IMR-90 (cell line): ENCODE measurements around the gene UBL5. TPM values are rescaled to one million over a fixed set of nuclear protein-coding genes. Genes with fewer than 3 reads are reported as not detected.

Experiments
- ATAC-seq: fragments of 200-7000 bp; cut with Tn5 transposase; 2 replicates; pipeline ENCODE4 v1.9.1; 2020; ENCODE audit warnings: low read depth, mild to moderate bottlenecking, moderate library complexity
- BruUV-seq: library from RNA; stranded (reverse); fragments of 400-500 nt; replicated peaks from 2 replicates; lab custom pipeline; 2021; lab: Mats Ljungman, UMichigan
- CTCF ChIA-PET: fragments of 300-600 bp; formaldehyde crosslinking; extraction: SDS; loops from one replicate; lab custom pipeline; 2021; ENCODE audit warnings: antibody characterized with exemption; lab: Yijun Ruan, JAX
- POLR2A ChIA-PET: fragments of 300-600 bp; sonication (Branson Sonifier 250); formaldehyde crosslinking; loops from one replicate; lab custom pipeline; 2022; ENCODE audit warnings: antibody characterized with exemption; ENCODE audit not compliant: unreplicated experiment; lab: Charles Lee
- DNase-seq: peaks from one replicate; pipeline ENCODE4 v3.0.0; 2013
- H2AFZ ChIP-seq: replicated peaks from 2 replicates; pipeline ENCODE3; 2013; ENCODE audit warnings: low read length, mild to moderate bottlenecking; ENCODE audit not compliant: poor library complexity
- H2AK5ac ChIP-seq: 2 replicates; pipeline ENCODE4 v1.6.1; 2013; ENCODE audit warnings: low read depth, low read length, inconsistent platforms
- H2AK9ac ChIP-seq: replicated peaks from 2 replicates; pipeline ENCODE3; 2013; ENCODE audit warnings: mild to moderate bottlenecking, low read depth, low read length, moderate library complexity; ENCODE audit not compliant: poor library complexity
- H2BK120ac ChIP-seq: 2 replicates; pipeline ENCODE4 v1.6.1; 2013; ENCODE audit warnings: low read depth, low read length, inconsistent platforms
- H2BK15ac ChIP-seq: 3 replicates; pipeline ENCODE4 v1.6.1; 2013; ENCODE audit warnings: low read depth, low read length, inconsistent platforms
- H2BK20ac ChIP-seq: 2 replicates; pipeline ENCODE4 v1.6.1; 2013; ENCODE audit warnings: low read depth, mild to moderate bottlenecking, inconsistent platforms, low read length, moderate library complexity
- H2BK5ac ChIP-seq: 2 replicates; pipeline ENCODE4 v1.6.1; 2013; ENCODE audit warnings: mild to moderate bottlenecking, low read depth, low read length, inconsistent platforms; ENCODE audit not compliant: poor library complexity, severe bottlenecking
- H3K14ac ChIP-seq: replicated peaks from 2 replicates; pipeline ENCODE4 v1.6.1; 2013; ENCODE audit warnings: low read depth, low read length, inconsistent platforms
- H3K18ac ChIP-seq: 2 replicates; pipeline ENCODE4 v1.6.1; 2013; ENCODE audit warnings: low read depth, low read length, control low read depth
- H3K23ac ChIP-seq: 2 replicates; pipeline ENCODE4 v1.6.1; 2013; ENCODE audit warnings: low read depth, low read length, inconsistent platforms
- H3K27ac ChIP-seq: 2 replicates; pipeline ENCODE4 v1.5.1; 2013; ENCODE audit warnings: mild to moderate bottlenecking, control low read depth, low read length; ENCODE audit not compliant: insufficient read depth
- H3K27me3 ChIP-seq: 2 replicates; pipeline ENCODE4 v1.6.1; 2013; ENCODE audit warnings: low read length; ENCODE audit not compliant: control insufficient read depth, insufficient read depth
- H3K36me3 ChIP-seq: 2 replicates; pipeline ENCODE4 v1.6.1; 2013; ENCODE audit warnings: low read length, mixed read lengths; ENCODE audit not compliant: control insufficient read depth, insufficient read depth
- H3K4ac ChIP-seq: 2 replicates; pipeline ENCODE4 v1.6.1; 2013; ENCODE audit warnings: low read depth, low read length, inconsistent platforms
- H3K4me1 ChIP-seq: 2 replicates; pipeline ENCODE4 v1.6.1; 2013; ENCODE audit warnings: low read length, mixed read lengths; ENCODE audit not compliant: control insufficient read depth, insufficient read depth
- H3K4me2 ChIP-seq: 2 replicates; pipeline ENCODE4 v1.6.1; 2013; ENCODE audit warnings: low read depth, mild to moderate bottlenecking, control low read depth, low read length, moderate library complexity
- H3K4me3 ChIP-seq: 2 replicates; pipeline ENCODE4 v1.5.1; 2013; ENCODE audit warnings: low read depth, mild to moderate bottlenecking, control low read depth, low read length, moderate library complexity; ENCODE audit not compliant: insufficient read depth
- H3K56ac ChIP-seq: 2 replicates; pipeline ENCODE4 v1.6.1; 2013; ENCODE audit warnings: low read length, inconsistent platforms; ENCODE audit not compliant: insufficient read depth; ENCODE audit errors: extremely low read depth
- H3K79me1 ChIP-seq, 2 experiments: 2 replicates each; pipeline ENCODE4 v1.6.1; 2013; ENCODE audit warnings: low read length in 2 of 2, inconsistent platforms in 1 of 2, low read depth in 1 of 2
- H3K9ac ChIP-seq: 2 replicates; pipeline ENCODE4 v1.6.1; 2013; ENCODE audit warnings: low read depth, low read length, control low read depth
- H3K9me1 ChIP-seq: 2 replicates; pipeline ENCODE4 v1.6.1; 2013; ENCODE audit warnings: low read length, inconsistent platforms; ENCODE audit not compliant: insufficient read depth
- H3K9me3 ChIP-seq: 2 replicates; pipeline ENCODE4 v1.6.1; 2013; ENCODE audit warnings: low read length; ENCODE audit not compliant: control insufficient read depth, insufficient read depth
- H4K20me1 ChIP-seq: 2 replicates; pipeline ENCODE4 v1.6.1; 2013; ENCODE audit warnings: low read length, inconsistent platforms; ENCODE audit not compliant: insufficient read depth
- H4K5ac ChIP-seq: 2 replicates; pipeline ENCODE4 v1.6.1; 2013; ENCODE audit warnings: mild to moderate bottlenecking, low read depth, low read length, control low read depth
- H4K8ac ChIP-seq, 2 experiments: 2 replicates each; pipeline ENCODE4 v1.6.1; 2013; ENCODE audit warnings: low read depth in 2 of 2, low read length in 2 of 2, control low read depth in 1 of 2, inconsistent platforms in 1 of 2
- H4K91ac ChIP-seq: 2 replicates; pipeline ENCODE4 v1.6.1; 2013; ENCODE audit warnings: low read depth, low read length, inconsistent platforms; ENCODE audit not compliant: insufficient read depth
- MXI1 ChIP-seq: IDR thresholded peaks from 2 replicates; pipeline ENCODE4 v1.6.1; 2012; ENCODE audit warnings: low read depth, mild to moderate bottlenecking, low read length, moderate library complexity, borderline replicate concordance
- RAD21 ChIP-seq: IDR thresholded peaks from 2 replicates; pipeline ENCODE4 v1.6.1; 2012; ENCODE audit warnings: low read length, improper control_type of control experiment
- WGBS, 2 experiments: methylation state at CpG; one replicate each; pipeline versions ENCODE4 v1.1.5 to v1.1.7; 2013; ENCODE audit warnings: missing lambda C conversion rate in 2 of 2; ENCODE audit not compliant: insufficient read length in 1 of 2; ENCODE audit errors: extremely low coverage in 2 of 2; 5-methylcytosine and 5-hydroxymethylcytosine counted together
- dilution Hi-C: fragments of 300-500 bp; cut with HindIII; formaldehyde crosslinking; loops from one replicate; pipeline ENCODE4 v1.14.3; 2018; ENCODE audit warnings: low sequenced_read_pairs; ENCODE audit not compliant: unreplicated experiment
- in situ Hi-C: fragments of 300-500 bp; cut with MboI; formaldehyde crosslinking; loops from 3 replicates; pipeline ENCODE4 v1.14.3; 2019; ENCODE audit warnings: low sequenced_read_pairs, inconsistent platforms, mixed read lengths
- intact Hi-C: fragments of 100-400 bp; cut with micrococcal nuclease; formaldehyde crosslinking; loops from 2 replicates; pipeline ENCODE4 v1.10.0; 2022
- polyA plus RNA-seq, 3 experiments: library from polyadenylated mRNA; depleted of rRNA; stranded (reverse); fragments of >200 nt; gene quantifications; 2 replicates each; pipeline ENCODE4 v1.2.3, GENCODE V29; 2012; ENCODE audit warnings: low replicate concordance in 1 of 3
- total RNA-seq: library from RNA; depleted of rRNA; stranded (reverse); fragments of >200 nt; gene quantifications from 2 replicates; pipeline ENCODE4 v1.2.3, GENCODE V29; 2012

The UBL5 gene
- total and polyA plus RNA-seq, 2 of the 4 experiments (the other 2 are of a cell fraction), result 434 to 1,091 TPM

- H3K9me3 ChIP-seq, result no peaks in the 10 kb centered on the region
- no peak overlapping the region for H2AFZ ChIP-seq
- in situ Hi-C loops (no loop called here), intact Hi-C loops (no loop called here), dilution Hi-C loops (no loop called here)
- H3K4me2 ChIP-seq, result no peak overlapping the region
- no CpG with 5 or more reads among the region's 1 CpG for WGBS, 2 experiments
- no peak overlapping the region for H3K27ac ChIP-seq
- no peak overlapping the region for H2AK9ac ChIP-seq
- H4K91ac ChIP-seq, result no peak overlapping the region
- H3K56ac ChIP-seq, result no peak overlapping the region
- no peak overlapping the region for H4K5ac ChIP-seq
- no peaks in the 10 kb centered on the region for H3K27me3 ChIP-seq
- TF ChIP-seq RAD21 (no peak), MXI1 (peak; percentile 37; the same call in 1 of the 2 replicates)
- no peak overlapping the region for H2BK20ac ChIP-seq
- H2BK120ac ChIP-seq, result no peak overlapping the region
- peak; percentile 51 for DNase-seq
- no peak for ATAC-seq
- H4K20me1 ChIP-seq, result peaks cover 3% of the 10 kb centered on the region
- H3K36me3 ChIP-seq, result peaks cover 46% of the 10 kb centered on the region
- no peak overlapping the region for H3K18ac ChIP-seq
- no peak overlapping the region for H3K4ac ChIP-seq
- H2BK15ac ChIP-seq, result no peak overlapping the region
- no peaks in the 10 kb centered on the region; the same call in 1 of the 2 replicates for H3K4me1 ChIP-seq
- H2BK5ac ChIP-seq, result no peak overlapping the region
- no peak overlapping the region for H4K8ac ChIP-seq
- ChIA-PET POLR2A (no interaction called here), CTCF (no interaction called here)
- peaks cover 22 to 67% of the 10 kb centered on the region in 2 experiments; a peak in 3 of 4 replicates for H3K79me1 ChIP-seq
- no peak overlapping the region for H2AK5ac ChIP-seq
- peaks cover 4% of the 10 kb centered on the region; the same call in 1 of the 2 replicates for H3K9me1 ChIP-seq
- H3K23ac ChIP-seq, result no peak overlapping the region
- H3K4me3 ChIP-seq, result no peak overlapping the region
- H3K9ac ChIP-seq, result no peak overlapping the region
- H3K14ac ChIP-seq, result no peak overlapping the region
- BruUV-seq, result no TSS peak
Observed at GRCh38 chr19:9839415-9839814, 11.7 kb downstream of the UBL5 start.
